IMR-90 (cell line): ENCODE results near the gene POLR1A. TPM values are rescaled to one million over a fixed set of nuclear protein-coding genes. Genes with fewer than 3 reads are reported as not detected.

Source experiments
- ATAC-seq: fragments of 200-7000 bp; cut with Tn5 transposase; 2 replicates; pipeline ENCODE4 v1.9.1; 2020; ENCODE audit warnings: low read depth, mild to moderate bottlenecking, moderate library complexity
- BruUV-seq: library from RNA; stranded (reverse); fragments of 400-500 nt; replicated peaks from 2 replicates; lab custom pipeline; 2021; lab: Mats Ljungman, UMichigan
- CTCF ChIA-PET: fragments of 300-600 bp; formaldehyde crosslinking; extraction: SDS; loops from one replicate; lab custom pipeline; 2021; ENCODE audit warnings: antibody characterized with exemption; lab: Yijun Ruan, JAX
- POLR2A ChIA-PET: fragments of 300-600 bp; sonication (Branson Sonifier 250); formaldehyde crosslinking; loops from one replicate; lab custom pipeline; 2022; ENCODE audit warnings: antibody characterized with exemption; ENCODE audit not compliant: unreplicated experiment; lab: Charles Lee
- DNase-seq: peaks from one replicate; pipeline ENCODE4 v3.0.0; 2013
- H2AFZ ChIP-seq: replicated peaks from 2 replicates; pipeline ENCODE3; 2013; ENCODE audit warnings: low read length, mild to moderate bottlenecking; ENCODE audit not compliant: poor library complexity
- H2AK5ac ChIP-seq: 2 replicates; pipeline ENCODE4 v1.6.1; 2013; ENCODE audit warnings: low read depth, low read length, inconsistent platforms
- H2AK9ac ChIP-seq: replicated peaks from 2 replicates; pipeline ENCODE3; 2013; ENCODE audit warnings: mild to moderate bottlenecking, low read depth, low read length, moderate library complexity; ENCODE audit not compliant: poor library complexity
- H2BK120ac ChIP-seq: 2 replicates; pipeline ENCODE4 v1.6.1; 2013; ENCODE audit warnings: low read depth, low read length, inconsistent platforms
- H2BK15ac ChIP-seq: 3 replicates; pipeline ENCODE4 v1.6.1; 2013; ENCODE audit warnings: low read depth, low read length, inconsistent platforms
- H2BK20ac ChIP-seq: 2 replicates; pipeline ENCODE4 v1.6.1; 2013; ENCODE audit warnings: low read depth, mild to moderate bottlenecking, inconsistent platforms, low read length, moderate library complexity
- H2BK5ac ChIP-seq: 2 replicates; pipeline ENCODE4 v1.6.1; 2013; ENCODE audit warnings: mild to moderate bottlenecking, low read depth, low read length, inconsistent platforms; ENCODE audit not compliant: poor library complexity, severe bottlenecking
- H3K14ac ChIP-seq: replicated peaks from 2 replicates; pipeline ENCODE4 v1.6.1; 2013; ENCODE audit warnings: low read depth, low read length, inconsistent platforms
- H3K18ac ChIP-seq: 2 replicates; pipeline ENCODE4 v1.6.1; 2013; ENCODE audit warnings: low read depth, low read length, control low read depth
- H3K23ac ChIP-seq: 2 replicates; pipeline ENCODE4 v1.6.1; 2013; ENCODE audit warnings: low read depth, low read length, inconsistent platforms
- H3K27ac ChIP-seq: 2 replicates; pipeline ENCODE4 v1.5.1; 2013; ENCODE audit warnings: mild to moderate bottlenecking, control low read depth, low read length; ENCODE audit not compliant: insufficient read depth
- H3K27me3 ChIP-seq: 2 replicates; pipeline ENCODE4 v1.6.1; 2013; ENCODE audit warnings: low read length; ENCODE audit not compliant: control insufficient read depth, insufficient read depth
- H3K36me3 ChIP-seq: 2 replicates; pipeline ENCODE4 v1.6.1; 2013; ENCODE audit warnings: low read length, mixed read lengths; ENCODE audit not compliant: control insufficient read depth, insufficient read depth
- H3K4ac ChIP-seq: 2 replicates; pipeline ENCODE4 v1.6.1; 2013; ENCODE audit warnings: low read depth, low read length, inconsistent platforms
- H3K4me1 ChIP-seq: 2 replicates; pipeline ENCODE4 v1.6.1; 2013; ENCODE audit warnings: low read length, mixed read lengths; ENCODE audit not compliant: control insufficient read depth, insufficient read depth
- H3K4me2 ChIP-seq: 2 replicates; pipeline ENCODE4 v1.6.1; 2013; ENCODE audit warnings: low read depth, mild to moderate bottlenecking, control low read depth, low read length, moderate library complexity
- H3K4me3 ChIP-seq: 2 replicates; pipeline ENCODE4 v1.5.1; 2013; ENCODE audit warnings: low read depth, mild to moderate bottlenecking, control low read depth, low read length, moderate library complexity; ENCODE audit not compliant: insufficient read depth
- H3K56ac ChIP-seq: 2 replicates; pipeline ENCODE4 v1.6.1; 2013; ENCODE audit warnings: low read length, inconsistent platforms; ENCODE audit not compliant: insufficient read depth; ENCODE audit errors: extremely low read depth
- H3K79me1 ChIP-seq, 2 experiments: 2 replicates each; pipeline ENCODE4 v1.6.1; 2013; ENCODE audit warnings: low read length in 2 of 2, inconsistent platforms in 1 of 2, low read depth in 1 of 2
- H3K9ac ChIP-seq: 2 replicates; pipeline ENCODE4 v1.6.1; 2013; ENCODE audit warnings: low read depth, low read length, control low read depth
- H3K9me1 ChIP-seq: 2 replicates; pipeline ENCODE4 v1.6.1; 2013; ENCODE audit warnings: low read length, inconsistent platforms; ENCODE audit not compliant: insufficient read depth
- H3K9me3 ChIP-seq: 2 replicates; pipeline ENCODE4 v1.6.1; 2013; ENCODE audit warnings: low read length; ENCODE audit not compliant: control insufficient read depth, insufficient read depth
- H4K20me1 ChIP-seq: 2 replicates; pipeline ENCODE4 v1.6.1; 2013; ENCODE audit warnings: low read length, inconsistent platforms; ENCODE audit not compliant: insufficient read depth
- H4K5ac ChIP-seq: 2 replicates; pipeline ENCODE4 v1.6.1; 2013; ENCODE audit warnings: mild to moderate bottlenecking, low read depth, low read length, control low read depth
- H4K8ac ChIP-seq, 2 experiments: 2 replicates each; pipeline ENCODE4 v1.6.1; 2013; ENCODE audit warnings: low read depth in 2 of 2, low read length in 2 of 2, control low read depth in 1 of 2, inconsistent platforms in 1 of 2
- H4K91ac ChIP-seq: 2 replicates; pipeline ENCODE4 v1.6.1; 2013; ENCODE audit warnings: low read depth, low read length, inconsistent platforms; ENCODE audit not compliant: insufficient read depth
- BHLHE40 ChIP-seq: fragments of 150-350 bp; IDR thresholded peaks from 2 replicates; pipeline ENCODE4 v1.6.1; 2016; ENCODE audit warnings: mild to moderate bottlenecking, low read depth, low read length
- CEBPB ChIP-seq: IDR thresholded peaks from 2 replicates; pipeline ENCODE4 v1.6.1; 2012; ENCODE audit warnings: low read depth, low read length, improper control_type of control experiment
- CHD1 ChIP-seq: IDR thresholded peaks from 2 replicates; pipeline ENCODE4 v1.6.1; 2012; ENCODE audit warnings: low read depth, low read length, improper control_type of control experiment
- FOS ChIP-seq: fragments of 150-350 bp; IDR thresholded peaks from 2 replicates; pipeline ENCODE4 v1.6.1; 2016; ENCODE audit warnings: low read depth, low read length
- MAZ ChIP-seq: IDR thresholded peaks from 2 replicates; pipeline ENCODE4 v1.6.1; 2012; ENCODE audit warnings: low read depth, mild to moderate bottlenecking, low read length, improper control_type of control experiment, moderate library complexity, borderline replicate concordance
- MXI1 ChIP-seq: IDR thresholded peaks from 2 replicates; pipeline ENCODE4 v1.6.1; 2012; ENCODE audit warnings: low read depth, mild to moderate bottlenecking, low read length, moderate library complexity, borderline replicate concordance
- NFE2L2 ChIP-seq: fragments of 150-350 bp; IDR thresholded peaks from 2 replicates; pipeline ENCODE4 v1.6.1; 2016; ENCODE audit warnings: low read depth, mild to moderate bottlenecking, low read length
- POLR2A ChIP-seq: IDR thresholded peaks from 2 replicates; pipeline ENCODE4 v1.6.1; 2012; ENCODE audit warnings: mild to moderate bottlenecking, low read depth, low read length
- RAD21 ChIP-seq: IDR thresholded peaks from 2 replicates; pipeline ENCODE4 v1.6.1; 2012; ENCODE audit warnings: low read length, improper control_type of control experiment
- RCOR1 ChIP-seq: IDR thresholded peaks from 2 replicates; pipeline ENCODE4 v1.6.1; 2012; ENCODE audit warnings: mild to moderate bottlenecking, low read length, improper control_type of control experiment; ENCODE audit not compliant: insufficient replicate concordance
- SMC3 ChIP-seq: fragments of 150-350 bp; IDR thresholded peaks from 2 replicates; pipeline ENCODE4 v1.6.1; 2016; ENCODE audit warnings: low read depth, mild to moderate bottlenecking, antibody characterized with exemption, low read length, moderate library complexity
- WGBS, 2 experiments: methylation state at CpG; one replicate each; pipeline versions ENCODE4 v1.1.5 to v1.1.7; 2013; ENCODE audit warnings: missing lambda C conversion rate in 2 of 2; ENCODE audit not compliant: insufficient read length in 1 of 2; ENCODE audit errors: extremely low coverage in 2 of 2; 5-methylcytosine and 5-hydroxymethylcytosine counted together
- dilution Hi-C: fragments of 300-500 bp; cut with HindIII; formaldehyde crosslinking; loops from one replicate; pipeline ENCODE4 v1.14.3; 2018; ENCODE audit warnings: low sequenced_read_pairs; ENCODE audit not compliant: unreplicated experiment
- in situ Hi-C: fragments of 300-500 bp; cut with MboI; formaldehyde crosslinking; loops from 3 replicates; pipeline ENCODE4 v1.14.3; 2019; ENCODE audit warnings: low sequenced_read_pairs, inconsistent platforms, mixed read lengths
- intact Hi-C: fragments of 100-400 bp; cut with micrococcal nuclease; formaldehyde crosslinking; loops from 2 replicates; pipeline ENCODE4 v1.10.0; 2022
- polyA plus RNA-seq, 3 experiments: library from polyadenylated mRNA; depleted of rRNA; stranded (reverse); fragments of >200 nt; gene quantifications; 2 replicates each; pipeline ENCODE4 v1.2.3, GENCODE V29; 2012; ENCODE audit warnings: low replicate concordance in 1 of 3
- total RNA-seq: library from RNA; depleted of rRNA; stranded (reverse); fragments of >200 nt; gene quantifications from 2 replicates; pipeline ENCODE4 v1.2.3, GENCODE V29; 2012
- TF ChIP-seq, protein P1 (sequence below): fragments of 150-350 bp; IDR thresholded peaks from 2 replicates; pipeline ENCODE4 v1.6.1; 2017; ENCODE audit warnings: mild to moderate bottlenecking, antibody characterized with exemption, low read length, low read depth
- TF ChIP-seq, protein P2 (sequence below): conservative IDR thresholded peaks from 2 replicates; pipeline ENCODE4 v1.5.1; 2012; ENCODE audit warnings: mild to moderate bottlenecking, low read depth, low read length, improper control_type of control experiment
- TF ChIP-seq, protein P3 (sequence below): fragments of 150-350 bp; IDR thresholded peaks from 2 replicates; pipeline ENCODE4 v1.6.1; 2016; ENCODE audit warnings: low read depth, mild to moderate bottlenecking, low read length, moderate library complexity, borderline replicate concordance

The POLR1A gene
- total and polyA plus RNA-seq, 2 of the 4 experiments (the other 2 are of a cell fraction), result 7.6 to 27.4 TPM

DNA sequence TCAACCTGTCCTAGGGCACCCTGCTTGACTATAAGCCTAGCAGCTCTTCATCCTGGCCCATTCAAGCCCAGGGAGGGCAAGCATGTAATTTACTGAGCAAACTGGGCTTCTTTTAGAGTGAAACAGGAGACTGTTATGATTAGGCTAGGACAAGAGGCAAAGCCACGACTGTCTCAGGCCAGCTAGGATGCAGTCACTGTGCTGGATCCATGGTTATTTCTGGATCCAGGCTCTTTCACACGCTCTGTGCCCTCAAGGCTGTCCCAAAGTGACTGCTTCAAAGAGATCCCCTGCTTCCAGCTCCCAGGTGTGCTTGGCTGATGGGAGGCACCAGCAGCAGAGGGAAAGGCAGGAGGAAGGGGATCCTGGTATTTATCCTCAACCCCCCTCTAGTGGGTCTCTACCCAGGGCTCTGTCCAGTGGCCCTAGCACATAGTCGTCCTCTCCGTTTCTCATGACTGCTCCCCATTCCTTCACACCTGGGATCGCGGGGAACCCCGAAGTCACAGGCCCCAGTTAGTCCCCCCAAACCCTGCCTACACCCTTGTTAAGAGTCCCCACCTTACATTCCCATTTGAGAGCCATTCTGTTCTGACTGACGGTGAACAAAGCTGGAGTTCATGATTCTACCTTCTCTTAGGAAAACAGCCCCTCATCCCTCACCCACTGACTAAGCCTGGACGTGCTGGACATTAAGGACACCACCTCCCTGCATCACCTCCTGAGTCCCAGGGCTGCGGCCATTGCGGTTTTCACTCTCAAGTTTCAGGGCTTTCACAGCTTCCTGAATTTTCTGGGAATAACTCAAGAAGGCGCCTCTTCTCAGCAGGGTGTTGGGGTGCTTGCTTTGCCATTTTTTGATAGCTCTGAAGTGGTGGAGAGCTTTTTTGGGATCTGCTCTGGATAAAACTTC is 63.2 kb downstream of the POLR1A start:
- no peak overlapping the region for H4K91ac ChIP-seq
- in situ Hi-C loops, result no loop called here
- no peak overlapping the region for H3K14ac ChIP-seq
- no peak overlapping the region for H3K27ac ChIP-seq
- no peak overlapping the region for H4K8ac ChIP-seq
- peaks cover 72% of the 10 kb centered on the region for H3K36me3 ChIP-seq
- no peak overlapping the region for H2BK15ac ChIP-seq
- H3K18ac ChIP-seq, result no peak overlapping the region
- no peaks in the 10 kb centered on the region for H3K27me3 ChIP-seq
- H2BK120ac ChIP-seq, result no peak overlapping the region
- ChIA-PET CTCF (no interaction called here), POLR2A (no interaction called here)
- H2AK5ac ChIP-seq, result no peak overlapping the region
- DNase-seq (no peak), ATAC-seq (no peak)
- no peak overlapping the region for H3K9ac ChIP-seq
- H3K23ac ChIP-seq, result no peak overlapping the region
- peaks cover 8% of the 10 kb centered on the region; the same call in 1 of the 2 replicates for H3K4me1 ChIP-seq
- dilution Hi-C loops, result no loop called here
- BruUV-seq, result no TSS peak
- H2BK20ac ChIP-seq, result no peak overlapping the region
- no peak overlapping the region for H3K4me3 ChIP-seq
- 94% methylated on average over 6 of the region's 12 CpGs; no CpG with 5 or more reads in 1 of the 2 experiments for WGBS, 2 experiments
- no peak overlapping the region for H4K5ac ChIP-seq
- peaks cover 14% of the 10 kb centered on the region for H3K9me1 ChIP-seq
- H3K9me3 ChIP-seq, result no peaks in the 10 kb centered on the region
- peak overlapping the region; percentile 9 for H2AK9ac ChIP-seq
- H2BK5ac ChIP-seq, result no peak overlapping the region
- peaks cover 0 to 9% of the 10 kb centered on the region in 2 experiments; a peak in 1 of 4 replicates for H3K79me1 ChIP-seq
- H3K56ac ChIP-seq, result no peak overlapping the region
- no peak overlapping the region for H3K4ac ChIP-seq
- H4K20me1 ChIP-seq, result no peaks in the 10 kb centered on the region; the same call in 1 of the 2 replicates
- H2AFZ ChIP-seq, result no peak overlapping the region
- intact Hi-C loops, result no loop called here
- H3K4me2 ChIP-seq, result no peak overlapping the region
- no peak for TF ChIP-seq POLR2A
- TF ChIP-seq RAD21, result no peak
- TF ChIP-seq MAZ, result no peak
- no peak for TF ChIP-seq BHLHE40
- no peak for TF ChIP-seq RCOR1
- no peak for TF ChIP-seq NFE2L2
- TF ChIP-seq MXI1, result no peak
- no peak for TF ChIP-seq CEBPB
- TF ChIP-seq, protein P1, sequence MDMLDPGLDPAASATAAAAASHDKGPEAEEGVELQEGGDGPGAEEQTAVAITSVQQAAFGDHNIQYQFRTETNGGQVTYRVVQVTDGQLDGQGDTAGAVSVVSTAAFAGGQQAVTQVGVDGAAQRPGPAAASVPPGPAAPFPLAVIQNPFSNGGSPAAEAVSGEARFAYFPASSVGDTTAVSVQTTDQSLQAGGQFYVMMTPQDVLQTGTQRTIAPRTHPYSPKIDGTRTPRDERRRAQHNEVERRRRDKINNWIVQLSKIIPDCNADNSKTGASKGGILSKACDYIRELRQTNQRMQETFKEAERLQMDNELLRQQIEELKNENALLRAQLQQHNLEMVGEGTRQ, result no peak
- TF ChIP-seq, protein P2, sequence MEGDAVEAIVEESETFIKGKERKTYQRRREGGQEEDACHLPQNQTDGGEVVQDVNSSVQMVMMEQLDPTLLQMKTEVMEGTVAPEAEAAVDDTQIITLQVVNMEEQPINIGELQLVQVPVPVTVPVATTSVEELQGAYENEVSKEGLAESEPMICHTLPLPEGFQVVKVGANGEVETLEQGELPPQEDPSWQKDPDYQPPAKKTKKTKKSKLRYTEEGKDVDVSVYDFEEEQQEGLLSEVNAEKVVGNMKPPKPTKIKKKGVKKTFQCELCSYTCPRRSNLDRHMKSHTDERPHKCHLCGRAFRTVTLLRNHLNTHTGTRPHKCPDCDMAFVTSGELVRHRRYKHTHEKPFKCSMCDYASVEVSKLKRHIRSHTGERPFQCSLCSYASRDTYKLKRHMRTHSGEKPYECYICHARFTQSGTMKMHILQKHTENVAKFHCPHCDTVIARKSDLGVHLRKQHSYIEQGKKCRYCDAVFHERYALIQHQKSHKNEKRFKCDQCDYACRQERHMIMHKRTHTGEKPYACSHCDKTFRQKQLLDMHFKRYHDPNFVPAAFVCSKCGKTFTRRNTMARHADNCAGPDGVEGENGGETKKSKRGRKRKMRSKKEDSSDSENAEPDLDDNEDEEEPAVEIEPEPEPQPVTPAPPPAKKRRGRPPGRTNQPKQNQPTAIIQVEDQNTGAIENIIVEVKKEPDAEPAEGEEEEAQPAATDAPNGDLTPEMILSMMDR, result no peak
- no peak for TF ChIP-seq CHD1
- no peak for TF ChIP-seq FOS
- TF ChIP-seq, protein P3, sequence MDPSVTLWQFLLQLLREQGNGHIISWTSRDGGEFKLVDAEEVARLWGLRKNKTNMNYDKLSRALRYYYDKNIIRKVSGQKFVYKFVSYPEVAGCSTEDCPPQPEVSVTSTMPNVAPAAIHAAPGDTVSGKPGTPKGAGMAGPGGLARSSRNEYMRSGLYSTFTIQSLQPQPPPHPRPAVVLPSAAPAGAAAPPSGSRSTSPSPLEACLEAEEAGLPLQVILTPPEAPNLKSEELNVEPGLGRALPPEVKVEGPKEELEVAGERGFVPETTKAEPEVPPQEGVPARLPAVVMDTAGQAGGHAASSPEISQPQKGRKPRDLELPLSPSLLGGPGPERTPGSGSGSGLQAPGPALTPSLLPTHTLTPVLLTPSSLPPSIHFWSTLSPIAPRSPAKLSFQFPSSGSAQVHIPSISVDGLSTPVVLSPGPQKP, result no peak
- TF ChIP-seq SMC3, result no peak
